HG03097 (cell line): ENCODE data around the gene MAEA.
A peak's percentile ranks its signal among the peaks of the same experiment; 100 is the strongest.

Source experiments
- ATAC-seq: cut with Tn5 transposase; IDR thresholded peaks from one replicate; pipeline ENCODE4 v1.9.1; 2021; ENCODE audit not compliant: unreplicated experiment, low FRiP score

Gene MAEA

DNA sequence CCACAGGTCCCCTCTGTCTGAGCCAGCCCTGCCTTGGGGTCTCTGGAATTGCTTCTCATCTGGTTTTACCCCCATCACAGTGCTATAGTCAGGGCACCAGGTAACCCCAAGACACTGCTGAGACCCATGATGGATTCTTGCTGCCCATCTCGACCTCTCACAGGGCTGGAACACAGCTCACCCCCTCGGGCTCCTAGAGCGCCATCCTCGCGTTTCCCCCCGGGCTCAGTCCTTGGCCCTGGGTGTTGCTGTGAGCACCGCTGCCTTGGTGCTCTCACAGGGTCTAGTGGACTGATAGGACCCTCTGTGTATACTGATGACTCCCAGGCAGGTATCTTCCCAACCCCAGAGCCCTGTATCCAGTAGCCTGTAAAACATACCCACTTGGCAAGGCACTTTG lies 8.8 kb downstream of the MAEA start:
- no peak for ATAC-seq

- no peak for ATAC-seq
These were observed 9.7 kb downstream of the MAEA start for GRCh38 chr4:1299301-1299860.

- ATAC-seq = no peak
These were observed 11.1 kb downstream of the MAEA start for GRCh38 chr4:1300466-1301455.

- no peak for ATAC-seq
These were observed 12.5 kb downstream of the MAEA start for GRCh38 chr4:1302159-1302558.

- no peak for ATAC-seq
These were observed 15.6 kb downstream of the MAEA start for GRCh38 chr4:1305261-1305711.

- ATAC-seq = no peak
These were observed 16.2 kb downstream of the MAEA start for GRCh38 chr4:1305781-1306455.

DNA sequence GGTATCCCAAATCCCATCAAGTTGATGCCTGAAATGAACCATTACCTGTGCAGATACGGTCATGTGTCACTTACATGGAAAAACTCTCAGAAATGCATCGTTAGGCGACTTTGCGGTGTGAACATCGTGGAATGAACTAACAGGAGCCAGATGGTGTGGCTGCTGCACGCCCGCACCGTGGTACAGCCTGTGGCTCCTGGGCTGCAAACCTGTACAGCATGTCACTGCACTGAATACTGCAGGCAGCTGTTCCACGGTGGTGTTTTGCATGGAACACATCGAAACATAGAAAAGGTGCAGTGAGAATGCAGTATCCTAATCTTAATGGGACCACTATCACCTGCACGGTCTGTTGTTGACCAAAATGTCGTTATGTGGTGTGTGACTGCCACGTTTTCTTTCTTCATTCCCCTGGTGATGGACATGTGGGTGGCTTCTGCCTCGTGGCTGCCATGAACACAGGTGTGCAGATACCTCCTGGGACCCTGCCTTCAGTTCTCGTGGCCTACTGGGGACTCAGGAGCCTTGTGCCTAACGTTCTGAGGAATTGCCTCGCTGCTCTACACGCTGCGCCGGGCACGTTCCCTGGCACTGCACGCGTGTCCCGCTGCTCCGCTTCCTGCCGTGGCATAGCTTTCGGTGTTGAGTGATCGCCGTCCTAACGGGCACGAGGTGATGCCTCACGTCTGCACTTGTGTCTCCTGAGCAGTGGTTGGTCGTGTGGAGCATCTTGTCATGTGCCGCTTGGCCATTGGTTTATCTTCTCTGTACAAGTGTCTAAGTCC lies 18.5 kb downstream of the MAEA start:
- no peak for ATAC-seq

DNA sequence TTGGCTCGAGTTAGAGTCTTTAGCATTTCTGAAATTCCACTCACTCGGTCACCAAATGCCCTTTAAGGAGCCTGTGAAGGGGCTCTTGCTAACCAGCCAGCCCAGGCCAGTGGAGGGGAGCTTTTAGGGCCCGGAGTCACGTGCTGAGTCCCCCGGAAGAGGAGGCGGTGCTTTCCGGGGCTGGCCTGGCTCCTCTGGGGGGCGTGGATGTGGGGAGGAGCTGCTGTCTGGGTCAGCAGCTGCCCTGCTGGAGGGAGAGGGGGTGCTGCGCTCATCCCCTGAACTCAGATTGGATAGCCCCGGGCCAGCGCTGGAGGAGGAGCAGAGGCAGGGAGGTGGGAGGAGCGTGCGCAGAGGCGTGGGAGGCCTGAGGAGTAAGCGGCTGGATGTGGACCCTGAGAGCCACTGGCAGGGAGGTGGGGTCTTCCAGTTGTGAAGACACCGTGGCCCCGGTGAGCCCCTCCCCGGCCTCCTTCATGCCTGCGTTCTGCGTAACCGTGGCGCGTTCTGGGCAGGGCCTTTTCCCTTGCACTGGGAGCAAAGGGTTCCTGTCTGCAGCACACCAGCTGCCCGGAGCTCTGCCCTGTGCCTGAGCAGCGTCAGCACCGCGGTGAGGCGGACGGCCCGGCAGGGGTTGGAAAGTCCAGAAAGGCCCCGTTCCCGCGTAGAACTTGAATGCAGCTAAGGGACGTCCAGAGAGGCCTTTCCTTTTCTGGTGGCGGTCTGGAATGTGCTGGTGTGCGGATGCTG lies 19.7 kb downstream of the MAEA start:
- peak; percentile 82 for ATAC-seq

DNA sequence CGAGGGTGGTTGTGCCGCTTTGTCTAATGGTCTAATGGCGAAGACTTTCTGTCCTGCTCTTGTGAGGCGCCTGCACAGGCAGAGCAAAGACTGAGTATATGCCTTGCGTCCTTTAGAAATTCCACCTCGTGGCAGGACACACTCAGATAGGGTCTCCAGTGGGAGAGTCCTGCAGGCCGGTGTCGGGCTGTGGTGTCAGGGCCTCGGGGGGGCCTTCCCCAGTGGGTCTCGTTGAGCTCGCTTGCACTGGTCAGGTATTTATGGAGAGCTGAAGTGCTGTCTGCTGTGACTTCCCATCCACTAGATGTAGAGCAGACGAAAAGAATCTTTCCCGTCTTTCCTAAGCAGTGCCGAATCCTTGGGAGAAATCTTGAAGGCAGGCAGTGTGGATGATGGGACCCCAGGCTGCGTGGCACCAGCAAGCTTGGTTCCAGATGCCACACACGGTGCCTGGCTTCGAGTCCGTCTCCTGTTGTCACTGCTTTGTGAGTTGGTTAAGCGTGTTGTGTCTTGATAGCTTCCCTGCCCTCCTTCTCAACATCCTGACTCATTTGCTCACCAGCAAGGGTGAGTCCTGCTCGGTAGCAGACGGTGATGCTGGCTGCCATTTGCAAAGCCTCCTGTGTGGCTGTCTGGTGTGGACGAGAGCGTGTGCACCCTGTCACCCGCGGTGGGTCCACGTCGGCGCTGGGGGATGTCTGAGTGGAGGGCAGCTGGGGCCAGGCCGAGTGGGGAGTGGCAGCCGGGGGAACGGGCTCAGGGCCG lies 20.5 kb downstream of the MAEA start:
- no peak for ATAC-seq

DNA sequence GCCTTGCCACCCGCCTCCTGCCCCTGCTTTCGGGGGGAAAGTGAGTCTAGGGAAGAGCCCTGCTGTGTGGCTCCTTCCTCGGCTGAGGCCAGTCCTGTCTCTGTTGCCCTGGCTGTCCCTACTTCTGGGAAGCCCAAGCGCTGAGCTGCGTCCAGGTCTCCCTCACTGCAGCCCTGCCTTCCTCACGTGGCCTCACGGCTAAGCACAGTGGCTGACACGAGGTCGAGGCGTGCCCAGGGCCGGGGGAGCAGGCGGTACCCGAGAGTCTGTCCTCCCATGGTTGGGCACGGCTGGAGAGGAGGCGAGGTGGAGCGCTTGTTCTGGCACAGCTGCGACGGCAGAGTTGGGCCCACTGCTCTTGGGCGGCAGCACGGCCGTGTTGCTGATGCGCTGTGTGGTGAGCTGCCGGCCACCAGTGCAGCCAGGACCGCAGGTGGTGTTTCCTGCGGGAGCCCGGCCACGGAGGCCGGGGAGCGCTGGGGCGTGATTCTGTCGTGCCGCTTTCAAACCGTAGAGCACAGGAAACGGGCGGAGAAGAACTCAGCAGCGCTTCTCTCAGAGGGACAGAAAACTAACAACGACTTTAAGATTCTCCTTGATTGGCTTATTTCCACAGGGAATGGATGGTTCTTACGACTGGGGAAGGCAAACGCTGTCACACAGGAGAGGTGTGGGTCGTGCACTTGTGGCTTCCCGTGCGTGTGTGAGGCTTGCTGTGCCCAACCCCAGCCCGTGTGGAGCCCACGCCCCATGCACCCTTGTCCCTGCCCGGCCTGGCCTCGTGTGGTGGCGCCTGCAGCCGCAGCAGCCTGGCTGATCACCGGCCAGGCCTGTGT lies 21.3 kb downstream of the MAEA start:
- no peak for ATAC-seq

DNA sequence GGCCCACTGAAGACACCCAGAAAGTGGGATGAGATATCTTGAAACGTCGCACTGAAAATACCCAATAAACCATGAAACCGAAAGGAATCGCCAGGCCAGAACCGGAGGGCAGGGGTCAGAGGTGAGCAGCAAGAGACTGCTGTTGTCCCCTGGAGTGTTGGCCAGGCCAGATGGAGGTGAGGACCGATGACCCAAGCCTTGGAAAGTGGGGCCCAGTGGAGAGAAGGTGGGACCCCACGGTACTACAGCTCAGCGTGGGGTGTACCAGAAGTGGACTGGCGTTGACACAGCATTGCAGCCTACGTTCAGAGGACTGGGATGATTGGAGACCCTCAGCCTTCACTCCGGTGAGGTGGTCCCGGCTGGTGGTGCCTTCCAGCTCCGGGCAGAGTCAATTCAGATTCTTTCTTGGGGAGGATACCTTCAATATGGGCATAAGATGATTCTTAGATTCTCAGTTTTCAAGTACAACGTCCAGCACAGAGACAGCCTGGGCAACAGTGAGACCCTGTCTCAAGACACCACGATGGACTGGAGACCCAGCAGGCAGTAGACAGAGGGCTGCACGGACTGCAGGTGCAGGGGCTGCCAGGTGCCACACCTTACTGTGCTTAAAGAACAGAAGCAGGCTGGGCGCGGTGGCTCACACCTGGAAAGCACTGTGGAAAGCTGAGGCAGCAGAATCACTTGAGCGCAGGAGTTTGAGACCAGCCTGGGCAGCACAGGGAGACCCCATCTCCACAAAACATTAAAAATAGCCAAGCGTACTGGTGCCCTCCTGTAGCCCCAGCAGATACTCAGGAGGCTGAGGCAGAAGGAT lies 23.3 kb downstream of the MAEA start:
- no peak for ATAC-seq

DNA sequence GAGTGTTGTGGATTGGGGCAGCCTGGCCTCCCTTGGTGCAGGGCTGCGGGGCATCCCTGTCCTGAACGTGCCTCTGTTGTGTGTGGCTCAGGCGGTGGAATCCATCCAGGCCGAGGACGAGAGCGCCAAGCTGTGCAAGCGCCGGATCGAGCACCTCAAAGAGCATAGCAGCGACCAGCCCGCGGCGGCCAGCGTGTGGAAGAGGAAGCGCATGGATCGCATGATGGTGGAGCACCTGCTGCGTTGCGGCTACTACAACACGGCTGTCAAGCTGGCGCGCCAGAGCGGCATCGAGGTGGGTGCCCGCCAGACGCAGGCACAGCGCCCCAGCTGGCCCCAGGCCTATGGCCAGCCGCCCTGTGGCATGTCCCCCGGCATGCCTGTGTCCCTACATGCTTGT lies 25.6 kb downstream of the MAEA start:
- ATAC-seq = no peak

- ATAC-seq = no peak
These were observed 26.3 kb downstream of the MAEA start for GRCh38 chr4:1315836-1316536.

DNA sequence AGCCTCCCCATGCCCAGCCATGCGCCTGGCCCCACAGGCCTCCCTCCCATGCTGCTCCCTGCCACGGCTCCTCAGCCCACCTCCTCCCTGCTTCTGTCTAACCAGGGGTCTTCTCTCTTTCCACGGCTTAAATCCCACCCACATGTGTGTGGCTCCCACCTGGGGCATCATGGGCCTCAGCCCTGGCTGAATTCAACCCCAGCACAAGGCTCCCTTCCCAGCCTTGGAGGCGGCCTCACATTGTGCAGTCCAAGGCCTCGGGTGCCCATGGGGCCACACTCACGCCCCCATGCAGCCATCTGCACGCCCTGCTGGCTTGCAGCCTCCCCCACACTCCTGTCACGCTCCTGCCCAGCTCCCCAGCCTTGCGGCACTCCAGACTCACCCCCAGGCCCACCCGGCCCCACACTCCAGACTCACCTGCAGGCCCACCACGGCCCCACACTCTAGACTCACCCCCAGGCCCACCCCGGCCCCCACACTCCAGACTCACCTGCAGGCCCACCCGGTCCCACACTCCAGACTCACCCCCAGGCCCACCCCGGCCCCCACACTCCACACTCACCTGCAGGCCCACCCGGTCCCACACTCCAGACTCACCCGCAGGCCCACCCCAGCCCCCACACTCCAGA lies 27.0 kb downstream of the MAEA start:
- no peak for ATAC-seq

GRCh38 chr4:1317177-1318045 lies 27.7 kb downstream of the MAEA start:
- ATAC-seq = no peak

- no peak for ATAC-seq
These were observed 28.3 kb downstream of the MAEA start for GRCh38 chr4:1318046-1318375.
